NCI-H446 treated with DMSO at 0.1 percent for 48 hours (cell line): Measurements from ENCODE around the gene CLEC3A.
"Not testable (repeated sequence)": the region's sequence is repeated elsewhere in the genome, so short reads cannot be mapped to it uniquely, and the experiment has no call there.

Source experiments
- DNase-seq: peaks from one replicate; lab custom pipeline; 2025; lab: John Stamatoyannopoulos, UW

Gene CLEC3A, protein sequence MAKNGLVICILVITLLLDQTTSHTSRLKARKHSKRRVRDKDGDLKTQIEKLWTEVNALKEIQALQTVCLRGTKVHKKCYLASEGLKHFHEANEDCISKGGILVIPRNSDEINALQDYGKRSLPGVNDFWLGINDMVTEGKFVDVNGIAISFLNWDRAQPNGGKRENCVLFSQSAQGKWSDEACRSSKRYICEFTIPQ

DNA sequence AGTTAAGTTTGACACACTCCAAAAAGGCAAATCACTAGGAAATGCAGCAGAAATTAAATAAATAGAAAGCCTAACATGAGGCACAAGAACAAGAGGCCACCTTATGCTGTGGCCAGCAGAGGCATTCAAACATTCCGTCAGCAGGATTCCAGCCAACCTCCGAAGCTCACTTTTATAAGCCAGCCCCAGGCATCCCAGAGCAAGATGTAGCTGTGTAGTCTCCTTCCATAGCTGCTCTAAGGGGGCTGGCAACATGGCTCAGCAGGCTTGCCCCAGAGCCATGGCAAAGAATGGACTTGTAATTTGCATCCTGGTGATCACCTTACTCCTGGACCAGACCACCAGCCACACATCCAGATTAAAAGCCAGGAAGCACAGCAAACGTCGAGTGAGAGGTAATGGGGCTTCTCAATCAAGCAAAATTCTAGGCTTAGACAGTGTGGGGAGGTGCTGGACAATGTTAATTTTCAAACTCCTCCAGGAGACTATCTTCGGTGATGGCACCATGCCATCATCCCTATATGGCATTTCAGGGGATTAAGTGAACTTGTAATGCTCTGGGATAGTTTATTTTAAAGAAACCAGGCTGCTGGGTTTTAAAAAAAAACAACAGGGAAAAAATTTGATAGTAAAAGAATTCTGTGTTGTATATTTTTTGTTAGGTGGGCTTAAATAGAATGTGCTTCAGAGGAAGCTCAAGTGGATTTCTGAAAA, at the start of gene CLEC3A:
CLEC3A (plus strand) TSS at position 202 of the 714 bp plus-strand sequence; CDS start at position 281, 79 bp downstream.
- no peak for DNase-seq

DNA sequence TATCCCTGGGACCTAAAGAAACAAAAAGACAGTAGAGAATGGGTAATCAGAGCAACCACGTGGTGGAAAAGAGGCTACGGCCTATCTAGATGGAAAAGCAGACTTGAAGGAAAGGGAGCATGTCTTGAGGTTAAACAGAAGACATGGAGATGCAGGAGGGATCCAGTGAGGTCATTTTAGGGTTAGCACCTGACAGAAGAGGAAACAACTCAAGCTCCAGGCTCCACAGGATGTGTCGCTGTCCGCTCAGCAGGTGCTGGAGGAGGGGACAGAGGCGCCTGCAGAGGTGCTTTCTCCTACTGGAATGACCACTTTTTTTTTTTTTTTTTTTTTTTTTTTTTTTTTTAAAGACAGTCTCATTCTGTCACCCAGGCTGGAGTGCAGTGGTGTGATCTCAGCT, 47.5 kb upstream of the CLEC3A start:
- no peak for DNase-seq

DNA sequence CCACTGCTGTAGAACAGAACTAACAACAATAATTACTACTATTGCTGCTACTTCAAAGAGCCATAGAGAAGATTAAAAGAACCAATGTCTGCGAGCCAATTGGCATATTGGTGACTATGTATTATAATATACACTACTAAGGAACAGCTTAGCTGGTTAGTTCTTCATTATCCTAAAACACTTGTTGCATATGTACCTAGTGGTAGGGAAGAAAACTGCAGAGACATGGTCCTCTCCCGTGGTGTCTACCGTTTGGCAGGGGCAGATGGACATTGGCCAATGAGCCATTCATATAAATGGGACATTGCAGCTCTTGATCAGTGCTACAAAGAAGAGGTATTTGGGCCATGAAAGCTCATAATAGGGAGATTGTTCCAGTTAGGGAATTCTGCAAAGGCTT, 46.4 kb upstream of the CLEC3A start:
- DNase-seq = no peak

DNA sequence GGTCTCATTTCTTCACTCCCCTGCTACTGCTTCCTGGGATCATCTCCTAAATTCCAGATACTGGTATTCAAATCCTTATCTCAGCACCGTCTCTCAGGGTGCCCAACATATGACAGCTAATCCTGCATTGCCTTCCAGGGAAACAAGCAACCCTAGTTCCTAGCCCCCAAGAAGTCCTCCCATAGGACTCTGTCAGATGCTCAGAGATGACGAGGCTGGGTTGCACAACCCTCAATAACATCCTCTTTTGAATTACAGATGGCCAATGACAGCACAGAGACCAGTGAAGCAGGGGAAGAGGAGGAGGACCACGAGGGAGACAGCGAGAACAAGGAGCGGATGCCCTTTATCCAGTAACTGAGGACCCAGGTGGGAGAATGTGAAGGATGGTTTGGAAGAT, 45.0 kb upstream of the CLEC3A start:
- DNase-seq = no peak

DNA sequence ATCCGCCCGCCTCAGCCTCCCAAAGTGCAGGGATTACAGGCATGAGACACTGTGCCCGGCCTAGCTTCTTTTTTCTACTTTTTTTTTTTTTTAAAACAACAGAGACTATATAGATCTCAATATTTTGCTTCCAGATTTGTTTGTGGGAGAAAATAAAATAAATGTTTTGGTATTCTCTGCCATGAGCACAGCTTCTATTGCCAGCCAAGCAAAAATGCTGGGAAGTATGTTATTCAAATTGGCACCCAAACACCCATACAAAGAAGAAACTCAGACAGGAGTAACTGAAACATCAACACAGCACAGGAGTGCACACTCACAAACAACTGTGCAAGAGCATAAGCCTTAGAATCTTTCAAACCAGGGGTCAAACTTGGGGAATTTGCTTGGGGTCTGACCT, 37.2 kb upstream of the CLEC3A start:
- DNase-seq = no peak

DNA sequence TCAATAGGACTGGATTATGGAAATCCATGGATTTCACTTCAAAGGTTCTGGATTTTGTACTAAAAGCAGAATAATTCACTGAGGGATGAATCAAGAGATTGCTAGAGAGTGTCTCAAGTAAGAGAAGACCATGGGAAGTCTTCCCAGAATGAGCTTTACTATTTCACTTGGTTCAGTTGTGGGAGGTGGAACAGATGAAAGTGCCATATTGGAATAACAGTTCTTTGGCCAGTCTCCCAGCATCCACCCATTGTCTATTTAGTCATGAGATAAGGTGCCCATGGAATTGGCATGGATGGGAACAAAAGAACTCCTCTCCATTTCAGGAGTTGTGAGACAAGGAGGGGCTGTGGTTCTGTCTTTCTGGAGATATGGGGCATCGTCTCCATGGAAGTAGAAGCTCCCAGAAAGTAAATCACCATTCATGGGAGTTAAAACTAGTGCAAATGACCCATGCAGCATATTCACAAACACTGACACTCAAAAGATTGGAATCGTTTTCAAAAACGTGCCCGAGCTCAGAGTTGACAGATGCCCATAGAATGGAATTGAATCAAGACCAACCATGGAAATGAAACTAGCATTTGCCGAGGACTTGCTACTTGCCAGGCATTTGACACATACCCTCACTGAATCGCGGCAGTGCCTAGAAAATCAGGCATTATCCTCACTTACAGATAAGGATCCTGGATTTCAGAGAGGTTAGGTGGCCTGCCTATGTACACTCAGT, 36.2 kb upstream of the CLEC3A start:
- DNase-seq = no peak

DNA sequence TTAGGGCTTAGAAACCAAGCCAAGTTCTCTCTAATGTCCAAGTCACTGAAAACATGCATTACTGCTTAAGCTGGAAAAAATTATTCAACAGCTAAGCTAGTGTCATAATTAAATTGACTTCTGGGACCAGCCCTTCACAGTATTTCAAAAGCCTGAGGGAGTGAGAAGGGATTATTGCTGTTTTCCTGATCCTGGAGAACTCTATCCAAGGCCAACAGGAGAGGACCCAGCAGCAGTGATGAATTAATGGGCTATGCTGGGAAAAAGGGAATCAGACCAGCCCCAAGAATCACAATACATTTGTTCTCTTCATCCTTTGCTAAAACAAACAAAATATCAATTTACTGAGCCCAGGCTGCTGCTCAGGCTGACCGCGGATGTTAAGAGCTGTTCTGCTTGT, 34.5 kb upstream of the CLEC3A start:
- no peak for DNase-seq

DNA sequence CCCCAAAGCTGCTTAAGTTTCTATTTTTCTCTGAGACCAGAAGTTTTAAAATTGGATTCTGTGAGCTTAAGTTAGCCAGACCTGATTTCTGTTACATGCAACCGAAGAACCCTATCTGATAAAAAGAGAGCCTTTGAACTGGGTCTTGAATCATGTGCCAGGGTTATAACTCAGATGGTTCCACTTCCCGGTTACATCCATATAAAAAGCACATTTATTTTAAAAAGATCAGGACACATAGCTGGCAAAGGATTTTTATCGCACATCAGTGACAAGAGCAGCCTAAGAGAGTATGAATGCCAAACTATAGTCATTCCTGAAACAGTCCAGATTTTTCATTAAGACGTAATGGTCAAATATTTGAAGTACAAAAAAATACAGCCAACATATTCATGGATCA, 32.5 kb upstream of the CLEC3A start:
- DNase-seq = no peak

DNA sequence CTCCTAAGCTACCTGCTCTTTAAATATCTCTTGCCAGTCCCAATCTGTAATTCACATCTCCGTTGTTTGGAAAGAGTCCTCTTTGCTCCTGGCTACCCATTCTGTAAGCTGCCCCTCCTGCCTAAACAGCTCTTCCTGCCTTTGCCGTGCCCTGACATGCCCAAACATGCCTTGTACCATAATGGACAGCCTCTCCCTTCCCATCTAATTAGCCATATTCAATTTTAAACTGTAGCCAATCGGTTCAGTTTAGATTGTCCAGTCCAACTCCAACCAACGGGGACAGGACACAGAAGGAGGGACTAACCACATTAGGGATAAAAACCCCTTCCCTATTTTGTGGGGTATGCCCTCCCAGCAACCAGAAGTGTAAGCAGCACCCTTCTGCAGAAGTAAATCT, 30.6 kb upstream of the CLEC3A start:
- DNase-seq = no peak

DNA sequence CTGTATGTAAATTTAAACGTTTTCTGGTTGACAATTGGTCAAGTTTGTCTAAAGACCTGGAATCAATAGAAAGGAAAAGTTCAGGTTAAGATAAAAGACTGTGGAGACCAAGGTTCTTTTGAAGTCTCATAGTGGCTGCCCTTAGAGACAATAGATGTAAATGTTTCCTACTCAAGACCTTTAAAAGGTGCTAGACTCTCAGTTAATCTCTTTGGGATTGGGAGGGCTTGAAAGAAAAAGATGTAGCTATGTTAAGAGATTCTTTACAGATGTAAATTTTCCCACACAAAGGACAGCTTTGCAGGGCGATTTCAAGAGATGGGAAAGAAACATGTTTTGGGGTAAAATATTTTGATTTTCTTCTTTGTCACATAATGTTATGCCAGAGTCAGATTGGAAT, 30.0 kb upstream of the CLEC3A start:
- not testable (repeated sequence) for DNase-seq

DNA sequence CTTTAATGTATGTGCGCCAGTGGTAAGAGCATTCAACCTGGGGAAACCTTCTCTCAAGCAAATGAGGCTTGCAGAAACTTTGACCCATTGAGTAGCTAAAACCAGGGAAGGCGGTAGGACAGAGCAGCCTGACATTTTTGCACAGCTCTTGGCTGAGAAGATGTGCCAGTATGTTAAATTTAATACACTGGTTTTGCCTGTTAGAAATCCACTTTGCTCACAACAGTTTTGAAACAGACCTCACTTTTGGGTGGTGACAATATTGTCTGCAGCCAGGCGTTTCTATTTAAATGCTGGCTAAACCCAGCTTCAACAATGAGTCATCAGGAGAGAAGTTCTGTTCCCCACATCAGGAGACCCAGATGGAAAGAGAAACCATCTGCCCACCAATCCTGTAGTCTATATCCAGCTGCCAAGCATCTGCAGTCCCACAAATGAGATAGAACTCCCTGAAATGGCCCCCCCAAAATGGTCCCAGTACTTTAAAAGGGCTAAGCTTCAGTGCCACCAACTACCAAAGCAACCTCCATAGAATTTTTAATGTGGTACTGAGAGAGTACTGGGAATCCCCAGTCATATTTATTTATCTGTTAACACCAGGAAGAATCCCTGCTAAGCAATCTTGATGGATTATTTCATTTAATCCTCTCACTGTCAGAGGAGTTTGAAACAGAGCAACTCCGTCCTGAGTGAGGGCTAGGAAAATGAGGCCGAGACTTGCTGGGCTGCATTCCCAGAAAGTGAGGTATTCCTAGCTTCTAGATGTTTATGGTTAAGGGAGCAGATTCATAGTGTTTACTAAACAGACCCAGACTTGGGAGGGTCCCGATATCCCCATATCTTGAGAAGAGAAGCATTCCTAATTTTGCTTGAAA, 29.0 kb upstream of the CLEC3A start:
- no peak for DNase-seq

DNA sequence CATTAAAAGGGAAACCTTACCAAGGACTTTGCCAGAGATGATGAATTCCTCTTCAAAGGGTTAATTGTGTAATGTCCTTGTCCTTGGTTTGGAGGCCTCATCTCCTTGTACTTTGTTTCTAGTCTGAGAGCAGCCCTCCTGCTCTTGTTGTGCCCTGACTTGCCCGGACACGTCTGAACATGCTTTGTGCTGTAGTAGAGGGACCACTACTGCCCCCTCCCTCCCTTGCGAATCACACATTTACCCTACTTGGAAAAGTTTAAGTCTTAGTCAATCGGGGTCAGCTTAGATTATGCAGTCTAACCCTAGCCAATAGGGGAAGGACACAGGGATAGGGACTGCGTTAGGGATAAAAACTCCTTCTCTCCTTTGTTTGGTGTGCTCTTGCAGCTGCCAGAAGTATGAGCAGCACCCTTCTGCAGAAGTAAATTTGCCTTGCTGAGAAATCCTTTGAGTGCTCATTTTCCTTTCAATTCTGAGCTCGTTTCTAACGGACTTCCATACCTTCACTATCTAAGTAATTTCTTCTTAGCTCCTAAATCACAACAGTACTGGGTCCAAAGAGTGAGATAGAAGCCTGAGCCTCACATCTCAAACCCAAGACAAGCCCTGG, 26.4 kb upstream of the CLEC3A start:
- no peak for DNase-seq

DNA sequence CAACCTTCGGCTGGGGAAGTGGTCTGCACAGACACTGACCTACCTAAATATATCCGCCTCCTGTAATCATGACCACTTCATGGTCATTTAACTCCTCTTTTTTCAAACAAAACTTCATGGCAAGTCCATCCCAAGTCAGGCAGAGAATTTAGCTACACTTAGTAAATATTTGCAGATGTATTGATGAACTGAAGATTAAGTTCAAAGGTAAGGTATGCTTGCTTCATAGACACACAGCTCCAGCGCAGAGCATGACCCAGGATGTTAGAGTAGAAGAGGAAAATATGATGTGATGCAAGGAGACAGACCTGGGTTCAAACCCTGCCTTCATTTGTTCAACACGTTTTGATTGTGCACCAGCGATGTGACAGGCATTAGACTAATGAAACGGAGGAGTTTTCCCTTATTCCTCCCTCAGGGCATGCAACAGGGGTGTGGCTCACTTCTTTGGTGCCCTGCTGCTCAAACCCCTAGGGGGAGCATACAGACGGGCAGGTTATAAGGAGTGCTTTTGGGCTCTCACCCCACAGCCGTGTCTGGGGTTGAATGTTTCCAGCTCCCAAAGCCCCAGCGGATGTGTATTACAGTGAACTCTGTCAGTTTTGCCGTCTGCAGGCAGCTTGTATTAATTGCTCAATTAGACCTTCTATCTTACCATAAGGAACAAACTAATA, 23.9 kb upstream of the CLEC3A start:
- no peak for DNase-seq

DNA sequence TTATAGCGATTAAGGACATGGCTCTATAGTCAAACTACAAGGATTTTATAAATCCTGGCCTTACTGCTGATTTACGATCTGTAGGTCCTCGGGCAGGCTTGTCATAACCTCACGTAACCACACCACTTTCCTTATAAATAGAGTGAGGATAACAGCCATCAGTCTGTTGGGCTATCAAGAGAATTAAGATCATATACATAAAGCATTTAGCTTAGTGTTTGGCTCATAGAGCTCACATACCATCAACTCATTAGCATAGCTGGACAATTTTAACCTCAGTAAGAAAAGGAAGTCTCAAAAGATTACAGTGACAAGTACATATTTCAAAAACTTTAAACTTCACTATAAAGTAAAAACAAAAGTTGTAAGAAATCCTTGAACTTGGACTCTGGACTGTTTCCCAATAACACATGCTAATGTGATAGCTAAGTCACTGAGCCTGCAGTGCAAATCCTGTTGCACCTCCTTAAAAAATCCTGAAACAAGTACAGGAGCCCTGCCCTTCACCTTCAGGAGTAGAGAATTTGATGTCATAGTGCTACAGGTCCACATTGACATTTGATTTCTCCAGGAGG, 20.8 kb upstream of the CLEC3A start:
- no peak for DNase-seq

DNA sequence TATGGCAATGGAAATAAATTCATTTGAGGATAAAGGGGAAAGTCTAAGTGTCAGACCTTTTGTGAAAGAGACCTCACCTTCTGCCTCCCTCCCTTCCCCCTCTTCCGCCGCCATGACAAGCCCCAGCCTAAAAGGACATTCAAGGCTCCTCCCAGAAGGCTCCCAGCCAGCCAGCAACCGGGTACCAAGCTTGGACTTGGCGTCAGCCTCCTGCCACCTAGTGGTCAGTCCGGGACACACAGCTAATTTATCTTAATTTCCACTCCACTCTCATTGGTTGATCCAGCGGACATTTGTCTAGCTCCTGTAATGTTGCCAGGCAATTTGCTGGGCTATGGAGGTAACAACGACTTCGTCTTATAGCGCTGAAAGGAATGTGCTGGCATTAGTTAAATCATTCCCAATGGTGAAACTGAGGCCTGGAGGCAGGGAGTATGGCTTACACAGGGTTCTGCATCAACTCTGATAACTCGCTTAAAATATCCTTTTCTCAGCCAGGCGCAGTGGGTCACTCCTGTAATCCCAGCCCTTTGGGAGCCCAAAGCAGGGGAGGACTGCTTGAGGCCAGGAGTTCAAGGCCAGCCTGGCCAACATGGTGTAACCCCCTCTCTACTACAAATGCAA, 19.3 kb upstream of the CLEC3A start:
- DNase-seq = peak; percentile 14

DNA sequence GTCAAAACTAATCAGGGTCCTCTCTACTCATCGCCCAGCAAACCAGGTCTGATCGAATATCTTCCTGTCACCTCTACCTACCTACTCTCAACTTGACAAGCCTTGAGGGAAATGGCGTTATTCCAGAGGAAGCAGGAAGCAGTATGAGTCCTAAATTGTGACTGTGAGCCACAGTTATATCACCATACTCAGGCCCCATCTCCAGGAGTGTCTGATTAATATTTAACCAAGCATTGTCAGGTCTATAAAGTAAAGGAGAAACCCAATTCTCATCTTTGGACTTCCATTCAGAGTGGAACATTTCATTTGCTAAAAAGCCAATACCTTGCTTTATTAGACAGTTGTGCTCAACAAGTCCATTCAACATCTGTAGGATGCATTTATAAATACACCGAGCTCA, 17.8 kb upstream of the CLEC3A start:
- DNase-seq = no peak

DNA sequence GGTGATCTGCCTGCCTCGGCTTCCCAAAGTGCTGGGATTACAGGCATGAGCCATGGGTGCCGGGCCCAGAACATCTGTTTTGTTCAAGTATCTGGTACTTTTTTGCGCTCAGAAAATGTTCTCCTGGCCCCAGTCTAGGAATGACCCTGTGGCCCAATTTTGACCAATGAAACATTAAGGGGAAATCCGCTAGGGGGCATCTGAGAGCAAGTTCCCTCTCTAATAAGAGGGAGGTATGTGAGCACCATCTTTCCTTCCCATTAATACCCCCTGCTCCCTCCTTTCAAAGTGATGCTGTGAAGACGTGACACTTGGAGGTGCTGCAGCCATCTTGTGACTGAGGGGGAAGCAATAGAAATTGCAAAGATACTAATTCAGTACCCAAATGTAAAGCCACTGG, 16.5 kb upstream of the CLEC3A start:
- DNase-seq = no peak

DNA sequence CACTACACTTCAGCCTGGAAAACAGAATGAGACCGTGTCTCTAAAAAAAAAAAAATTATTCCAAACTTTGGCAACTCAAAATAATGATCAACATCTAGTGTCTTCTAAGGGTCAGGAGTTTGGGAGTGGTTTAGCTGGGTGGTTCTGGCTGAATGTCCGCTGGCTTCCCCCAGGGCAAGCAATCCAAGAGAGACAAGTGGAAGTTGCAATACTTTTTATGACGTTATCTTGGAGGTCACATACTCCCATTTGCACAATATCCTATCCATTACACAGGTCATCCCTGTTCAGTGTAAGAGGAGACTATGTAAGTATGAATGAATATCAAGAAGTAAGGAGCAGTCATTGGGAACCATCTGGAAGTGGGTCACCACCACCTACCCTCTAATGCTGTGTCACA, 15.2 kb upstream of the CLEC3A start:
- no peak for DNase-seq

DNA sequence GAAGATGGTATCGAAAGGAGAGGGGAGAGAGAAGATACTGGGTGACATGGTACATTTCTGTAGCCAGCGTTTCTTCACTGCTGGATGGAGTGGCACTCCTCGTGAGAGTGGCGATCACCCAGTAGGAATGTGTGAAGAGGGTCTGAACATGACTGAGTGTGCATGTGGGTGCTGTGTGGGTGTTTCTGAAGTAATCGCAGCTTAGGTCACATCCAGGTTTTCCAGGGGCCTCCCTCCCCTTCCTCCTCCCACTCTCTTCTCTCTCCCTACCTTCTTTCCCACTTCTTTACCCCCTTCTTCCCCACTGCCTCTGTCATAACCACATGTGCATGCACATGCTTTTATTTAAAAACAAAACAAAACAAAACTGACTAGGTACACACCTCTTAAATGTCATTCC, 1.8 kb downstream of the CLEC3A start:
- DNase-seq = no peak

DNA sequence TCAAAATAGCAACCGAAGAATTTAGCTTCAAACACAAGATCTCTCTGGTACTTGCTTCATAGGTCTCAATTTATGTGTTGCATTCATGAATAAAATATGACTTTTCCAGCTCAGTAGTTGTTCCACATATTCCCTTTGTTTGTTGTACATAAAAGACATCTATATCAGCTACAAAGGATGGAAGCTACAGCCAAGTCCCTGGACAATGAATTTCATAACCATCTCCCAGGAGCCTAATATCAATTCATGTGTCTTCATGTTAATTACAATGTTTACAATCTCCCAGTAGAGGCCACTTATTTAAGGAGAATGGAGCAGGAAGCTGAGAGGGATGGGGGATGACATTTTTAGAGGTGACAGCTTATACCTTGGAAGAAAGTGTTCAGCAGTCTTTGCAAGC, 3.3 kb downstream of the CLEC3A start:
- no peak for DNase-seq

DNA sequence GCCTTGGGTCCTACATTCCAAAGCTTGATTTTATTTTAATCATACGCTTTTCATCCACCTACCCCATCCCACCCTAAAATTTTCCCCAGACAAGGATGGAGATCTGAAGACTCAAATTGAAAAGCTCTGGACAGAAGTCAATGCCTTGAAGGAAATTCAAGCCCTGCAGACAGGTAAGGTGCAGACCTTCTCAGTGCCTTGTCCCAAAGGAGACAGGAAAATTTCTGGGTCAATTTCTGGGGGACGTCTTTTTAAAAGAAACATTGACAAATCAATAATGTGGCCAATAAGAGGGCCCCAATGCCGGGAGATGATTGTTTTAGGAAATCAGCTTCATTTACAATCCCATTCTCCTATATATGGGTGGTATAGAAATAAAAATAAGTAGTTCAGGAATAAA, 5.7 kb downstream of the CLEC3A start:
- DNase-seq = no peak
